NCI-H2227 (cell line): Measurements from ENCODE around the gene CPA4.

Source experiments
- DNase-seq: peaks from one replicate; lab custom pipeline; 2025; ENCODE audit not compliant: unreplicated experiment; lab: John Stamatoyannopoulos, UW

The CPA4 gene

GRCh38 chr7:130363026-130363847 lies 70.3 kb downstream of the CPA4 start:
- DNase-seq = no peak

GRCh38 chr7:130364451-130364850 lies 71.5 kb downstream of the CPA4 start:
- no peak for DNase-seq

- DNase-seq = peak; percentile 51
These were observed 72.1 kb downstream of the CPA4 start for GRCh38 chr7:130365088-130365487.

GRCh38 chr7:130365511-130366441 lies 72.8 kb downstream of the CPA4 start:
- DNase-seq = peak; percentile 95

- DNase-seq = no peak
These were observed 73.6 kb downstream of the CPA4 start for GRCh38 chr7:130366564-130366963.

- no peak for DNase-seq
These were observed 74.3 kb downstream of the CPA4 start for GRCh38 chr7:130367088-130367755.

GRCh38 chr7:130367836-130368746 lies 75.1 kb downstream of the CPA4 start:
- DNase-seq = no peak

GRCh38 chr7:130369110-130369711 lies 76.2 kb downstream of the CPA4 start:
- DNase-seq = no peak

GRCh38 chr7:130369831-130370550 lies 77.0 kb downstream of the CPA4 start:
- no peak for DNase-seq

- DNase-seq = no peak
These were observed 78.1 kb downstream of the CPA4 start for GRCh38 chr7:130371046-130371445.

- peak; percentile 38 for DNase-seq
These were observed 79.6 kb downstream of the CPA4 start for GRCh38 chr7:130372402-130373165.
